RPMI8226 (cell line): ENCODE results near the gene RNF213.

Experiments used
- DNase-seq: peaks from one replicate; pipeline ENCODE4 v3.0.0-alpha.2; 2015

RNF213 gene

GRCh38 chr17:80353718-80354275 is 93.1 kb downstream of the RNF213 start:
- DNase-seq, result no peak

DNA sequence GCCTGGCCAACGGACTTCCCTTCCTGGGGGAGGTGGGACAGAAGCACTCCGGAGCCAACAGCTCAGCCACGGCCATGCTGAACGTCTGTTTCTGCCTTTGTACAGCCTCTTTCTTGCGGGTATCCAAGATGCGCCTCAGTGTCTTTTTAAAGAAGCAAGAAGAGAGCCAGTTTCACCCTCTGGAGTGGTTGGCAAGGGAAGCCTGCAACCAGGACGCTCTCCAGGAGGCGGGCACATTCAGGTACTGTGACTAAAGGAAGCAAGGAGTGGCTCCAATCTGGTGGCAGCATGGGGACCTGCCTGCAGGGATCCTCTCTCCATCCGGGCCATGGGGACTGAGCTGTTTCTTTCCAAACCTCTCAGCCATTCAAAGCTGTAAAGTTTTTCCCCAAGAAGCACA is 93.7 kb downstream of the RNF213 start:
- no peak for DNase-seq

DNA sequence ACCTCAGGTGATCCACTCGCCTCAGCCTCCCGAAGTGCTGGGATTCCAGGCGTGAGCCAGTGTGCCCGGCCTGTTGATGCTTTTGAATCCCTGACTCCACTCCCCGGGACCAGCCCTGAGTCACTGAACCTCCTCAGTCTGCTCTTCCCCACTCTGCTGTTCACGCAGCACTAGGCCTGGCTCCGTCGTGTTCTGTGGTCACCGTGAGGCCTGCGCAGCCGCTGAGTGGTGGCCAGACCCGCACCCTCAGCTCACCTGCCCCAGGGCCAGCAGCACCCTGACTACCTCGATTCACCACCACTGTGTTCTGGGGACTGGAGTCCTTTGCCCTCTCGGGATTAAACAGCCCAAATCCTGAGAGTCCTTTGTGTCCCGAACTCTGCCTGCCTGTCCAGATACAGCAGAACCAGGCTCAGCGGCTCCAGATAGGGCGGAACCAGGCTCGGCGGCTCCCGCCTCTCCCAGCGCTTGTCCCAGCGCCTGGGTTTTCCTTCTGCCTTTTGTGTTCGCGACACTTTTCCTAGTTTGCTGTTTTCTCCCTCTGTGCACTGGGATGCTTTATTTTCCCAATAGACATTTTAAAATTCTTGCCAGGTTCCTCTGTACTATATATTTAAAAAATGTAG is 95.7 kb downstream of the RNF213 start:
- DNase-seq, result no peak

DNA sequence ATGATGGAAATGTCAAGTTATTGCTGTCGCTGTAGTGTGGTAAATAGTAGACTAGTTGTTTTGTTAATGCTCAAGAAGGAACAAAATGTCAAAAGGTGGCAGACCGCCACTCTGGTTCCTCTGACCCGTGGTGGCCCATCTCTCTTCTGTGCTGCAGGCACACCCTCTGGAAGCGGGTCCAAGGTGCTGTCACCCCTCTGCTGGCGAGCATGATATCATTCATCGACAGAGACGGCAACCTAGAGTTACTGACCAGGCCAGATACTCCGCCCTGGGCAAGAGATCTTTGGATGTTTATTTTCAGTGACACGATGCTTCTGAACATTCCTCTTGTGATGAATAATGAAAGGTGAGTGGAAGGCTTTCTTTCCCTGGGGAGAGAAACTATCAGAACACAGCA is 97.5 kb downstream of the RNF213 start:
- DNase-seq, result no peak

DNA sequence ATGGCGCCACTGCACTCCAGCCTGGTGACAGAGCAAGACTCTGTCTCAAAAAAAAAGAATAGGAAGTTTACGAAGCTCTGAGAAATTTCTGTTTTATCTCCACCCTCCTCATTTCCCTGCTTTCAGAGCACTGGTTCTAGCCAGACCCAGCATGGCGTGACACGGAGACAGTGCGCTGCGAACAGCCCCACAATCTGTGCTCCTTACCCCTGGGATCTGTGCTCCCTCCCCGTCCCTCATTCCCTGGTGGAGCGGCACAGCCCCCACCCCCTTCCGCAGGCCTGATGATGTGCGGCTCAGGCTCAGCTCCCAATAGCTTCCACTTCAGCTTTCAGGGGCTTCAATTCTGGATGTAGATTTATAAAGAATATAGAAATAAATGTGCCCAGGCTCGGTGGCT is 98.2 kb downstream of the RNF213 start:
- no peak for DNase-seq

DNA sequence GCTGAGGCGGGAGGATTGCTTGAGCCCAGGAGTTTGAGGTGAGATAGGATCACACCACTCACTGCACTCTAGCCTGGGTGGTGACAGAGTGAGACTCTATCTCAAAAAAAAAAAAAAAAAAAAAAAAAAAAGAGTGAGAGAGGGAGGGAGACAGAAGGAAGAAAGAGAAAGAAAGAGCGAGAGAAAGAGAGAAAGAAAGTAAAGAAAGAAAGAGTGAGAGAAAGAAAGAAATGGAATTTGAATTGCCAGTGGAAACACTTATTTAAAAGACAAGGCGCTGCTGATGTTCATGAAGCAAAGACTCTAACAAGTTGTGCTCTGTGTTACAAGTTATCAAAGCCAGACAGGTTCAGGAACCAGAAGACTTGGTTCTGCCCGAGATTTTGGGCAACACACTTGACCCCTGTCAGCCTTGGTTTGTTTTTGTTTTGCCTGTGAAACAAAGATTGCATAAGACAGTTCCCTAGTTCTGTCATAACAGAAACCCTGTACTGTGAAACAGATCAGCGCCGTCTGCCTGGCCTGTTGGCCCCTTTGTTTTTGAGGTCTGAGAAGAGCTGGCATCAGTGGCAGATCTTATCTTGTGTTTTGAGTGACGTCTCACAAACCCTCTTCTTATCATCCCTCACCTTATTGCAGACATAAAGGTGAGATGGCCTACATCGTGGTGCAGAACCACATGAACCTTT is 98.9 kb downstream of the RNF213 start:
- DNase-seq, result no peak

DNA sequence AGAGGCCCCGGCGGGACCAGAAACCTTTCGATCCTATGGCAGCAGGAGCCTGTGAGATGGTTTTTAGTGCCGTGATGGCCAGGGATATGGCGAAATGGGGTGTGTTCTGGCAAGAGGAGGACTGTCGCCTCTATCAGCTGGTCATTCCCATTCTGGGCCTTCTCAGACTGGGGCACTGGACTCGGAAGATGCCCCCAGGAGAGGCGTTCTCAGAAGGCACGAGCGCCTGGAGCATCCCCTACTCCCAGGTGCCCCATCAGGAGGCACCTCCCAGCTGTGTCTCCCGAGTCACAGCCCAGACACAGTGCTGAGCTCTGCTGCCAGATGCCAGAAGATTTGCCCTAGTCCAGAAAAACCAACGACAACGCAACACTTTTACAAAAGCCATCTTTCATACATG is 99.7 kb downstream of the RNF213 start:
- no peak for DNase-seq

DNA sequence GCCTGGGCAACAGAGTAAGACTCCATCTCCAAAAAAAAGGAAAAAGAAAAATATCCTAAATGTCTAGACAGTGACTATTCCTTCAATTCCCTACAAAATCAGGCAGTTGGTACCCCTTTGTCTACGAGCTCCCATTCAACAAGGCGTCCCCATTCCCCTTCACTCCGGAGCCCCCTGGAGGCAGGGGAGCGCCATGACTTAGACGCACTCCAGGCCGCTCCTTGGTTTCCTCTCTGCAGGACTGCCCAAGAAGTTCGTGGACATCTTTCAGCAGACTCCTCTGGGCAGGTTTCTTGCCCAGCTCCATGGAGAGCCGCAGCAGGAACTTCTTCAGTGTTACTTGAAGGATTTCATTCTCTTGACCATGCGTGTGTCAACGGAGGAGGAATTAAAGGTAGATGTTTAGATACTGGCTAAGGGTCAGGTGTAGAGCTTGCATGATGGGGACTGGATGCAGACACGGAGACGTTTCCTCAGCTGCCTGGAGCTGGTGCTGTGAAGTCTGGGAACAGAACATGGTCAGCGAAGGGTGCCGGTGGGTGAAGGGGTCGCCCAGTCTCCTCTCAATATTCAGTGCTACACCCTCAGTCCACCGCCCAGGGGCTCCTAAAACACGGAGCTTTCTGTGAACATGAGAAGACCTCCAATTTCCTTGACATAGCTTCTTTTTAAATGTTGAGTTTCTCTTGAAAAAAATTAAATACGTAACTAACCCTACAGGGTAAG is 101.0 kb downstream of the RNF213 start:
- DNase-seq, result no peak

- DNase-seq, result no peak
These were observed 101.9 kb downstream of the RNF213 start for GRCh38 chr17:80362428-80363119.

DNA sequence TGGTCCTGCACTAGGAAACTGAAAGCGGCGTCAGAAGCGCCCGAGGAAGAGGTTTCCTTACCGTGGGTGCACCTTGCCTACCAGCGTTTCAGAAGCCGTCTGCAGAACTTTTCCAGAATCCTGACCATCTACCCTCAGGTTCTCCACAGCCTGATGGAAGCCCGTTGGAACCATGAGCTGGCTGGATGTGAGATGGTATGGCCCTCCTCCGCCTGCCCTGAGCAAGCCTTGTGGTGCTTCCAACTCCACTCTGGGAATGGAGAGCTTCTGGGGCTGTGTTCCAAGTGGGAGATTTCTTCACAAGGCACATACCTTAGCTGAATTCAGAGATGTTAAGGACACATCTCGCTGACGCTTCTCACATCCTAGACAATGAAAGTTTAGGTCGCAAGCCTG is 102.5 kb downstream of the RNF213 start:
- DNase-seq, result no peak

DNA sequence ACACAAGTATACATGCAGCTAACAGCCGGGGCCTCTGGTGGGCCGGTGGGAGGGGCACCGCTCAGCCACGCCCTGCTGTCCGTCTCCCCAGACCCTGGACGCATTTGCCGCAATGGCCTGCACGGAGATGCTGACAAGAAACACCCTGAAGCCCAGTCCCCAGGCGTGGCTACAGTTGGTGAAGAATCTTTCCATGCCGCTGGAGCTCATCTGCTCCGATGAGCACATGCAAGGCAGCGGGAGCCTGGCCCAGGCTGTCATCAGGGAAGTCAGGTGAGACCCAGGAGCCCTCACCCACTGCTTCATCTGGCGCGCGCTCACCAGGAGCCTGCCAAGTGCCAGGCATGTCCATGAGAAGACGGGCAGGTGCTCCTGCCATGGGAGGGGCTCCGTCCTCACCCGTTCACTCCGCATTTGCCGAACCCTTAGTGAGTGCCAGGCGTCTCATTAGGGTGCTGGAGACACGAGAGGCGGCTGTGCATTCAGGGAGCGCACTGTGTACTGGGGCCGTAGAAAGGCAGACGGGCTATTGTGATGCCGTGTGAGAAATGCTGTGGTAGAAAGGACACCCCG is 103.0 kb downstream of the RNF213 start:
- DNase-seq, result no peak

GRCh38 chr17:80364091-80364691 is 103.5 kb downstream of the RNF213 start:
- DNase-seq, result no peak

GRCh38 chr17:80365001-80365965 is 104.6 kb downstream of the RNF213 start:
- no peak for DNase-seq

GRCh38 chr17:80365983-80366382 is 105.3 kb downstream of the RNF213 start:
- DNase-seq, result no peak

DNA sequence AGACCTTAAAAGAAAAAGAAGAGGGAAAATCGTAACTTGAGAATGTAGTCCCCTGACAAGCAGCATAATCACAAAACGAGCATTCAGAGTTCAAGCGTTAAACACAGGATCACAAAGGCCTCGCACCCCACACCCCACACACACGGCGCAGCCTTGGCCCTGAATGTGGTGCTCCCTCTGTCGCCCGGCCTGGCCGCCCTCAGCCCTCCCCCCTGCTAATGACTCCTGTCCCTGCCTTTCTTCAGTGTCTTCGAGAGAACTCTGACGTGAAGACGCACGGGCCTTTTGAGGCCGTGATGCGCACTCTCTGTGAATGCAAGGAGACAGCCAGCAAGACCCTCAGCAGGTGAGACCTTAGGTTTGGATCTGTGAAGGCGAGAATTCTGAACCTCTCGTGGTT is 106.9 kb downstream of the RNF213 start:
- DNase-seq, result no peak

- DNase-seq, result no peak
These were observed 110.5 kb downstream of the RNF213 start for GRCh38 chr17:80371196-80371595.

- DNase-seq, result no peak
These were observed 111.8 kb downstream of the RNF213 start for GRCh38 chr17:80372456-80372855.

- DNase-seq, result no peak
These were observed 112.4 kb downstream of the RNF213 start for GRCh38 chr17:80372922-80373570.

- DNase-seq, result no peak
These were observed 113.5 kb downstream of the RNF213 start for GRCh38 chr17:80374039-80374731.
